H1 (cell line): ENCODE measurements around the gene ADARB2. TPM values are rescaled to one million over a fixed set of nuclear protein-coding genes. Genes with fewer than 3 reads are reported as not detected.

Experiments
- CTCF ChIA-PET: fragments of 300-600 bp; sonication (Branson Sonifier 250); formaldehyde crosslinking; loops from one replicate; lab custom pipeline; 2021; ENCODE audit not compliant: partially characterized antibody; lab: Charles Lee
- POLR2A ChIA-PET: fragments of 300-600 bp; sonication (Branson Sonifier 250); formaldehyde crosslinking; loops from one replicate; lab custom pipeline; 2021; ENCODE audit warnings: inconsistent platforms; ENCODE audit not compliant: partially characterized antibody; lab: Charles Lee
- DNase-seq, 2 experiments: peaks; one replicate each; pipeline versions ENCODE4 v3.0.0 to v3.0.0-alpha.2; 2010 to 2022; ENCODE audit warnings: low spot score in 2 of 2, low read depth in 1 of 2, mixed read lengths in 1 of 2
- FAIRE-seq: peaks from 2 replicates; lab custom pipeline; 2011; peaks lifted over from hg19 to GRCh38; lab: Jason Lieb, UNC
- H2AFZ ChIP-seq: 2 replicates; pipeline ENCODE4 v1.8.1; 2012; ENCODE audit warnings: low read length, inconsistent platforms
- H2AK5ac ChIP-seq: 2 replicates; pipeline ENCODE4 v1.6.1; 2013; ENCODE audit warnings: low read depth, low read length
- H2BK120ac ChIP-seq: replicated peaks from 2 replicates; pipeline ENCODE3; 2013; ENCODE audit warnings: low read depth, low read length, inconsistent platforms
- H2BK12ac ChIP-seq: 2 replicates; pipeline ENCODE4 v1.6.1; 2013; ENCODE audit warnings: low read depth, low read length
- H2BK15ac ChIP-seq: 2 replicates; pipeline ENCODE4 v1.6.1; 2013; ENCODE audit warnings: low read length
- H2BK20ac ChIP-seq: 2 replicates; pipeline ENCODE4 v1.6.1; 2013; ENCODE audit warnings: low read length
- H2BK5ac ChIP-seq: 2 replicates; pipeline ENCODE4 v1.6.1; 2013; ENCODE audit warnings: low read depth, low read length
- H3K14ac ChIP-seq: 2 replicates; pipeline ENCODE4 v1.6.1; 2013; ENCODE audit warnings: inconsistent platforms; ENCODE audit not compliant: insufficient read length
- H3K18ac ChIP-seq: 2 replicates; pipeline ENCODE4 v1.6.1; 2013; ENCODE audit warnings: low read length; ENCODE audit errors: extremely low read depth
- H3K23ac ChIP-seq: 2 replicates; pipeline ENCODE4 v1.6.1; 2013; ENCODE audit warnings: inconsistent platforms; ENCODE audit not compliant: insufficient read length
- H3K23me2 ChIP-seq: 2 replicates; pipeline ENCODE4 v1.6.1; 2013; ENCODE audit warnings: low read depth, low read length
- H3K27ac ChIP-seq: 2 replicates; pipeline ENCODE4 v1.6.1; 2011; ENCODE audit warnings: low read depth, low read length, inconsistent platforms
- H3K27me3 ChIP-seq, 4 experiments: replicated peaks in 1 of 4; 1 replicate in 1 of 4; 2 replicates in 3 of 4; pipeline versions ENCODE4 v1.6.1 to v1.8.1; 2011 to 2013; ENCODE audit warnings: low read length in 3 of 4, mild to moderate bottlenecking in 3 of 4, inconsistent platforms in 2 of 4, mixed read lengths in 2 of 4, moderate library complexity in 1 of 4; ENCODE audit not compliant: control insufficient read depth in 3 of 4, insufficient read depth in 3 of 4; ENCODE audit errors: extremely low read depth in 1 of 4
- H3K36me3 ChIP-seq, 4 experiments: 2 replicates each; pipeline versions ENCODE4 v1.6.1 to v1.8.1; 2011 to 2013; ENCODE audit warnings: mild to moderate bottlenecking in 4 of 4, low read length in 3 of 4, moderate library complexity in 2 of 4, control low read depth in 1 of 4, inconsistent platforms in 1 of 4; ENCODE audit not compliant: insufficient read depth in 4 of 4, control insufficient read depth in 2 of 4
- H3K4ac ChIP-seq: replicated peaks from 2 replicates; pipeline ENCODE3; 2013; ENCODE audit warnings: low read length, low read depth, mixed read lengths, inconsistent platforms; ENCODE audit not compliant: insufficient read length
- H3K4me1 ChIP-seq, 4 experiments: replicated peaks in 1 of 4; 1 replicate in 1 of 4; 2 replicates in 3 of 4; pipeline versions ENCODE4 v1.6.1 to v1.8.1; 2011 to 2013; ENCODE audit warnings: low read length in 3 of 4, inconsistent platforms in 2 of 4, mixed read lengths in 1 of 4; ENCODE audit not compliant: insufficient read depth in 4 of 4, control insufficient read depth in 3 of 4
- H3K4me2 ChIP-seq, 2 experiments: 2 replicates each; pipeline versions ENCODE4 v1.6.1 to v1.8.1; 2011 to 2013; ENCODE audit warnings: low read depth in 2 of 2, low read length in 2 of 2, control low read depth in 1 of 2, inconsistent platforms in 1 of 2, mild to moderate bottlenecking in 1 of 2; ENCODE audit not compliant: insufficient read depth in 1 of 2
- H3K4me3 ChIP-seq, 4 experiments: fragments of 200-600, 300-600 bp in 1 of 4; sonication (generic), shearing (Covaris generic), sonication (Bioruptor Twin) in 1 of 4; 2 replicates each; pipeline versions ENCODE4 v1.5.1 to v1.8.1; 2011 to 2016; ENCODE audit warnings: low read length in 4 of 4, low read depth in 3 of 4, control low read depth in 2 of 4, inconsistent platforms in 2 of 4, mild to moderate bottlenecking in 2 of 4, mixed read lengths in 1 of 4, moderate library complexity in 1 of 4; ENCODE audit not compliant: insufficient read depth in 2 of 4; ENCODE audit errors: extremely low read depth in 1 of 4
- H3K56ac ChIP-seq: replicated peaks from 2 replicates; pipeline ENCODE3; 2013; ENCODE audit warnings: low read depth, mild to moderate bottlenecking, mixed read lengths, low read length, inconsistent platforms; ENCODE audit not compliant: insufficient read length
- H3K79me1 ChIP-seq: 2 replicates; pipeline ENCODE4 v1.6.1; 2013; ENCODE audit warnings: low read depth, low read length, control low read depth
- H3K79me2 ChIP-seq, 2 experiments: 2 replicates each; pipeline versions ENCODE4 v1.6.1 to v1.8.1; 2012 to 2013; ENCODE audit warnings: low read length in 2 of 2, mild to moderate bottlenecking in 2 of 2, inconsistent platforms in 1 of 2; ENCODE audit not compliant: insufficient read depth in 2 of 2, control insufficient read depth in 1 of 2
- H3K9ac ChIP-seq, 4 experiments: replicated peaks in 1 of 4; 1 replicate in 1 of 4; 2 replicates in 3 of 4; pipeline versions ENCODE4 v1.6.1 to v1.8.1; 2011 to 2013; ENCODE audit warnings: low read depth in 3 of 4, low read length in 3 of 4, control low read depth in 2 of 4, mild to moderate bottlenecking in 2 of 4, moderate library complexity in 2 of 4, inconsistent platforms in 1 of 4; ENCODE audit errors: extremely low read depth in 1 of 4
- H3K9me3 ChIP-seq, 2 experiments: 2 replicates each; pipeline versions ENCODE4 v1.6.1 to v1.8.1; 2012 to 2013; ENCODE audit warnings: mild to moderate bottlenecking in 2 of 2, moderate library complexity in 2 of 2, control low read depth in 1 of 2, inconsistent platforms in 1 of 2, low read depth in 1 of 2, low read length in 1 of 2, mixed read lengths in 1 of 2; ENCODE audit not compliant: insufficient read depth in 2 of 2
- H4K20me1 ChIP-seq, 2 experiments: replicated peaks in 1 of 2; 2 replicates each; pipeline versions ENCODE3 to v1.8.1; 2011 to 2013; ENCODE audit warnings: inconsistent platforms in 2 of 2, low read length in 2 of 2, mild to moderate bottlenecking in 1 of 2; ENCODE audit not compliant: insufficient read depth in 2 of 2, control insufficient read depth in 1 of 2
- H4K5ac ChIP-seq: 2 replicates; pipeline ENCODE4 v1.6.1; 2013; ENCODE audit warnings: low read length, low read depth, mixed read lengths, inconsistent platforms; ENCODE audit not compliant: insufficient read length
- H4K8ac ChIP-seq: 2 replicates; pipeline ENCODE4 v1.8.0; 2013; ENCODE audit warnings: mild to moderate bottlenecking, moderate library complexity, low read length, inconsistent platforms; ENCODE audit not compliant: insufficient read depth; ENCODE audit errors: extremely low read depth
- H4K91ac ChIP-seq: replicated peaks from 2 replicates; pipeline ENCODE3; 2013; ENCODE audit warnings: low read length, mixed read lengths, inconsistent platforms; ENCODE audit not compliant: insufficient read length
- GTF2F1 ChIP-seq: IDR thresholded peaks from 2 replicates; pipeline ENCODE4 v1.6.1; 2012; ENCODE audit warnings: low read depth, low read length, improper control_type of control experiment, borderline replicate concordance
- HDAC2 ChIP-seq, 2 experiments: fragments of 300-600 bp in 1 of 2; sonication (generic) in 1 of 2; IDR thresholded peaks; 2 replicates each; pipeline ENCODE4 v1.6.1; 2011 to 2012; ENCODE audit warnings: low read depth in 2 of 2, low read length in 2 of 2, mild to moderate bottlenecking in 2 of 2, moderate library complexity in 2 of 2, borderline replicate concordance in 1 of 2, inconsistent platforms in 1 of 2
- HDAC6 ChIP-seq: IDR thresholded peaks from one replicate; pipeline ENCODE4 v1.7.1; 2012; ENCODE audit warnings: low read depth, mild to moderate bottlenecking, inconsistent platforms, low read length, moderate library complexity
- JUN ChIP-seq: IDR thresholded peaks from 2 replicates; pipeline ENCODE4 v1.6.1; 2011; ENCODE audit warnings: low read depth, mild to moderate bottlenecking, improper control_type of control experiment, low read length
- NRF1 ChIP-seq: IDR thresholded peaks from 2 replicates; pipeline ENCODE4 v1.6.1; 2011; ENCODE audit warnings: mild to moderate bottlenecking, low read depth, low read length, improper control_type of control experiment
- POU5F1 ChIP-seq: IDR thresholded peaks from 2 replicates; pipeline ENCODE4 v1.6.1; 2011; ENCODE audit warnings: low read depth, mild to moderate bottlenecking, low read length, moderate library complexity
- RNF2 ChIP-seq: fragments of 200-900, 300-1000 bp; sonication (generic); IDR thresholded peaks from 2 replicates; pipeline ENCODE4 v1.7.1; 2016; ENCODE audit warnings: borderline replicate concordance, low read depth, mild to moderate bottlenecking, antibody characterized with exemption, low read length; ENCODE audit not compliant: poor library complexity, severe bottlenecking; ENCODE audit errors: missing control alignments
- SIRT6 ChIP-seq: IDR thresholded peaks from one replicate; pipeline ENCODE4 v1.7.1; 2012; ENCODE audit warnings: low read length, inconsistent platforms
- SUZ12 ChIP-seq: fragments of 200-600 bp; sonication (generic); IDR thresholded peaks from 2 replicates; pipeline ENCODE4 v1.6.1; 2012; ENCODE audit warnings: mild to moderate bottlenecking, inconsistent platforms, low read length, moderate library complexity, mixed read lengths
- YY1 ChIP-seq: IDR thresholded peaks from 2 replicates; pipeline ENCODE4 v1.6.1; 2011; ENCODE audit warnings: low read depth, mild to moderate bottlenecking, low read length
- WGBS, 2 experiments: shearing (Covaris generic) in 1 of 2; methylation state at CpG; one replicate each; pipeline versions ENCODE4 v1.1.6 to v1.1.7; 2013 to 2015; ENCODE audit warnings: low lambda C conversion rate in 2 of 2, mixed read lengths in 2 of 2, inconsistent platforms in 1 of 2, low coverage in 1 of 2, missing lambda C conversion rate in 1 of 2; ENCODE audit not compliant: insufficient replicate concordance in 2 of 2, insufficient coverage in 1 of 2, insufficient read length in 1 of 2; ENCODE audit errors: extremely low coverage in 1 of 2, missing lambda C conversion rate in 1 of 2; 5-methylcytosine and 5-hydroxymethylcytosine counted together
- polyA plus RNA-seq, 7 experiments: library from polyadenylated mRNA; depleted of rRNA in 3 of 7; stranded (reverse) in 5 of 7; unstranded in 2 of 7; fragments of >200 nt in 5 of 7; fragments of 200-250 nt in 2 of 7; gene quantifications; 1 replicate in 5 of 7; 2 replicates in 1 of 7; 4 replicates in 1 of 7; pipeline versions ENCODE4 v1.2.1 to v1.2.3, GENCODE V29; 2011 to 2013; ENCODE audit warnings: missing spikeins in 2 of 7, mixed read lengths in 2 of 7
- total RNA-seq: library from RNA; stranded (reverse); fragmentation: NEBNext Ultra II Directional; extraction: Animal tissue kit (Norgen Biotek cat#: 25700); gene quantifications from 2 replicates; pipeline ENCODE4 v1.2.1, GENCODE V29; 2021

The ADARB2 gene
- total and polyA plus RNA-seq, 2 of the 8 experiments (the other 6 are each of a cell fraction or from before 2014, with no cell fraction given) = 2.2 to 2.8 TPM

DNA sequence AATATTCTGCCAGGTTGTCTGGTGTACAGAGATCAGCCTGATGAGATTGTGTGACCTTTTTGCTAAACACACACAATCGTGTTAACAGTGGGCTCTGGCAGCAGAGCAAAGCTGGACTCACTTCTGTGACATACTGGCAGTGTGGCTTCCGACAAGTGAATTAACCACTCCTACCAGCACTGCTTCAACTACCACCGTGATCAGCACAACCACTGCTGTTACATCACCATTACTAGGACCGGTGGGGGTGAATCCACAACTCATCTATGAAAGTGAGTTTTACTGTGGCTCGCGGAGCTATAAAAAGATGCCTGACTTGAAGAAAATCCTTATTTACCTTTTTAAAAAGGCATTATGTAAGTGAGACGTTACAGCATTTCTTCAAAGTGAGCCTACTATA, 545.6 kb downstream of the ADARB2 start:
- no peak overlapping the region for H2BK15ac ChIP-seq
- H4K20me1 ChIP-seq = no peaks in the 10 kb centered on the region
- peaks cover 3 to 7% (median 4%) of the 10 kb centered on the region in 4 experiments; a peak in 5 of 7 replicates for H3K4me1 ChIP-seq
- ChIA-PET POLR2A (interaction anchor here (1.0 kb wide), 1 partner anchor 16 kb away, joined by 3 read pairs; no protein-coding TSS in a partner anchor), CTCF (interaction anchor here (1.6 to 2.0 kb wide), 2 partner anchors 10 to 13 kb away, joined by 4 to 12 read pairs; no protein-coding TSS in a partner anchor)
- no peak overlapping the region for H2BK5ac ChIP-seq
- H3K9ac ChIP-seq = no peak overlapping the region
- H3K79me1 ChIP-seq = no peaks in the 10 kb centered on the region
- no peaks in the 10 kb centered on the region for H3K9me3 ChIP-seq
- no peak overlapping the region for H4K91ac ChIP-seq
- H3K18ac ChIP-seq = no peak overlapping the region
- H2AK5ac ChIP-seq = no peak overlapping the region
- no peak overlapping the region for H4K5ac ChIP-seq
- no peak overlapping the region for H2BK20ac ChIP-seq
- no peak overlapping the region for H3K14ac ChIP-seq
- H3K4me3 ChIP-seq = no peak overlapping the region
- no peak overlapping the region for H4K8ac ChIP-seq
- H3K27me3 ChIP-seq = peaks cover 0 to 2% (median 0%) of the 10 kb centered on the region in 4 experiments; a peak in 3 of 7 replicates
- 0 out of 2 replicates have a peak, but pooled peaks cover 2% of the 10 kb centered on the region for H3K23me2 ChIP-seq
- WGBS, 2 experiments = 70% methylated on average over 7 of the region's 7 CpGs; no CpG with 5 or more reads in 1 of the 2 experiments
- H2BK12ac ChIP-seq = 0 out of 2 replicates have a peak overlapping the region, but pooled peaks have one; percentile 27
- no peak overlapping the region for H3K23ac ChIP-seq
- H3K36me3 ChIP-seq = no peaks in the 10 kb centered on the region
- no peak overlapping the region for H3K4me2 ChIP-seq
- no peak overlapping the region for H2BK120ac ChIP-seq
- TF ChIP-seq YY1 (no peak), HDAC2 (IDR thresholded peaks at IDR 0.05; ENCODE audit: borderline replicate concordance in 1 of 2, low read depth in 2 of 2, low read length in 2 of 2) (no peak), RNF2 (no peak), SUZ12 (no peak), POU5F1 (no peak), JUN (no peak), HDAC6 (no peak), GTF2F1 (no peak), SIRT6 (no peak), NRF1 (no peak)
- H3K27ac ChIP-seq = no peak overlapping the region
- no peaks in the 10 kb centered on the region for H3K79me2 ChIP-seq
- H3K56ac ChIP-seq = no peak overlapping the region
- DNase-seq = no peak
- H2AFZ ChIP-seq = no peak overlapping the region
- H3K4ac ChIP-seq = no peak overlapping the region
- FAIRE-seq = no peak
